Ovary (tissue), 3 donors: ENCODE measurements around the gene IL1RAPL2.

ENCODE experiments used
- CTCF ChIP-seq, 3 donors: fragments of 450-650 bp in 2 of 3; fragments of 200-600 bp in 1 of 3; IDR thresholded peaks; one replicate each; pipeline versions ENCODE4 v1.5.1 to v1.8.0; 2016 to 2022; ENCODE audit warnings: antibody characterized with exemption in 3 of 3, mild to moderate bottlenecking in 1 of 3
- EP300 ChIP-seq: sonication (generic); formaldehyde crosslinking; IDR thresholded peaks from one replicate; pipeline ENCODE4 v1.6.1; 2017; ENCODE audit warnings: antibody characterized with exemption
- POLR2A ChIP-seq: fragments of 450-650 bp; IDR thresholded peaks from one replicate; pipeline ENCODE4 v1.6.1; 2017; ENCODE audit warnings: antibody characterized with exemption, mild to moderate bottlenecking, moderate library complexity
- donor health status: DM: no; HTN: no; CAD: no.

- TF ChIP-seq POLR2A = no peak
- TF ChIP-seq CTCF (IDR thresholded peaks at IDR 0.05) = no peak
- no peak for TF ChIP-seq EP300
Measured at GRCh38 chrX:104833401-104833800, 267.4 kb downstream of the IL1RAPL2 start.
